H9 (cell line): ENCODE measurements around the gene AP2A1. TPM values are rescaled to one million over a fixed set of nuclear protein-coding genes. Genes with fewer than 3 reads are reported as not detected.

ENCODE experiments used
- DNase-seq: peaks from one replicate; pipeline ENCODE4 v3.0.0-alpha.2; 2017
- H2AFZ ChIP-seq: one replicate; pipeline ENCODE4 v1.6.1; 2013; ENCODE audit warnings: mild to moderate bottlenecking, low read length, control low read depth, moderate library complexity
- H2AK5ac ChIP-seq: 2 replicates; pipeline ENCODE4 v1.6.1; 2013; ENCODE audit warnings: low read length, control low read depth, mixed read lengths; ENCODE audit not compliant: insufficient read length
- H2BK120ac ChIP-seq: one replicate; pipeline ENCODE4 v1.6.1; 2013; ENCODE audit warnings: low read depth, mild to moderate bottlenecking, low read length, control low read depth, inconsistent platforms; ENCODE audit not compliant: poor library complexity, severe bottlenecking
- H2BK12ac ChIP-seq: 2 replicates; pipeline ENCODE4 v1.6.1; 2013; ENCODE audit warnings: low read length, control low read depth, mixed read lengths, low read depth; ENCODE audit not compliant: insufficient read length
- H2BK15ac ChIP-seq: 2 replicates; pipeline ENCODE4 v1.6.1; 2013; ENCODE audit warnings: low read depth, low read length, control low read depth
- H2BK20ac ChIP-seq: one replicate; pipeline ENCODE4 v1.6.1; 2013; ENCODE audit warnings: low read depth, mild to moderate bottlenecking, low read length, control low read depth, inconsistent platforms; ENCODE audit not compliant: poor library complexity, severe bottlenecking
- H2BK5ac ChIP-seq: 2 replicates; pipeline ENCODE4 v1.6.1; 2013; ENCODE audit warnings: low read length, control low read depth, mixed read lengths; ENCODE audit not compliant: insufficient read length
- H3K14ac ChIP-seq: 2 replicates; pipeline ENCODE4 v1.6.1; 2013; ENCODE audit warnings: low read length, control low read depth; ENCODE audit not compliant: insufficient read depth
- H3K18ac ChIP-seq: 2 replicates; pipeline ENCODE4 v1.6.1; 2013; ENCODE audit warnings: low read depth, mild to moderate bottlenecking, mixed read lengths, low read length, control low read depth; ENCODE audit not compliant: insufficient read length
- H3K23ac ChIP-seq: 2 replicates; pipeline ENCODE4 v1.6.1; 2013; ENCODE audit warnings: low read length, control low read depth, mixed read lengths, low read depth; ENCODE audit not compliant: insufficient read length
- H3K23me2 ChIP-seq: 2 replicates; pipeline ENCODE4 v1.6.1; 2013; ENCODE audit warnings: low read depth, mild to moderate bottlenecking, mixed read lengths, low read length, control low read depth; ENCODE audit not compliant: insufficient read length, poor library complexity, severe bottlenecking
- H3K27ac ChIP-seq: 2 replicates; pipeline ENCODE4 v1.5.1; 2013; ENCODE audit warnings: low read length, control low read depth, mixed read lengths, low read depth; ENCODE audit not compliant: insufficient read length
- H3K27me3 ChIP-seq: 2 replicates; pipeline ENCODE4 v1.6.1; 2013; ENCODE audit warnings: low read length, control low read depth, inconsistent platforms; ENCODE audit not compliant: insufficient read depth
- H3K4ac ChIP-seq: 2 replicates; pipeline ENCODE4 v1.6.1; 2013; ENCODE audit warnings: low read depth, mild to moderate bottlenecking, control low read depth, inconsistent platforms, low read length, moderate library complexity
- H3K4me1 ChIP-seq: 2 replicates; pipeline ENCODE4 v1.6.1; 2013; ENCODE audit warnings: low read length, control low read depth, inconsistent platforms; ENCODE audit not compliant: insufficient read depth
- H3K4me2 ChIP-seq: 2 replicates; pipeline ENCODE4 v1.6.1; 2013; ENCODE audit warnings: low read length, control low read depth, mixed read lengths; ENCODE audit not compliant: insufficient read length, insufficient read depth
- H3K56ac ChIP-seq: 2 replicates; pipeline ENCODE4 v1.6.1; 2013; ENCODE audit warnings: low read depth, mild to moderate bottlenecking, mixed read lengths, low read length, control low read depth; ENCODE audit not compliant: insufficient read length
- H3K79me1 ChIP-seq: 2 replicates; pipeline ENCODE4 v1.6.1; 2013; ENCODE audit warnings: low read depth, mild to moderate bottlenecking, moderate library complexity, low read length, control low read depth, inconsistent platforms; ENCODE audit not compliant: insufficient read depth, poor library complexity, severe bottlenecking
- H3K79me2 ChIP-seq: 2 replicates; pipeline ENCODE4 v1.6.1; 2013; ENCODE audit warnings: low read length, control low read depth, inconsistent platforms; ENCODE audit not compliant: insufficient read depth
- H3K9ac ChIP-seq: 2 replicates; pipeline ENCODE4 v1.6.1; 2013; ENCODE audit warnings: low read length, control low read depth, mixed read lengths; ENCODE audit not compliant: insufficient read length; ENCODE audit errors: extremely low read depth
- H3K9me3 ChIP-seq: one replicate; pipeline ENCODE4 v1.6.1; 2013; ENCODE audit warnings: low read depth, low read length, inconsistent platforms; ENCODE audit not compliant: control insufficient read depth
- H3T11ph ChIP-seq: one replicate; pipeline ENCODE4 v1.6.1; 2013; ENCODE audit warnings: mild to moderate bottlenecking, low read length, control low read depth, inconsistent platforms
- H4K20me1 ChIP-seq: one replicate; pipeline ENCODE4 v1.6.1; 2013; ENCODE audit not compliant: control insufficient read depth, insufficient read length, insufficient read depth
- H4K5ac ChIP-seq: 2 replicates; pipeline ENCODE4 v1.6.1; 2013; ENCODE audit warnings: low read depth, mild to moderate bottlenecking, mixed read lengths, low read length, control low read depth; ENCODE audit not compliant: insufficient read length
- H4K8ac ChIP-seq: replicated peaks from 2 replicates; pipeline ENCODE4 v1.6.1; 2013; ENCODE audit warnings: low read length, control low read depth, mixed read lengths, low read depth; ENCODE audit not compliant: insufficient read length
- H4K91ac ChIP-seq: 2 replicates; pipeline ENCODE4 v1.6.1; 2013; ENCODE audit warnings: low read depth, mild to moderate bottlenecking, moderate library complexity, mixed read lengths, low read length, control low read depth; ENCODE audit not compliant: insufficient read length
- H3K27ac Mint-ChIP-seq, 3 experiments: 2 replicates in 2 of 3; 3 replicates in 1 of 3; pipeline ENCODE4 v1.8.0; 2020 to 2021; ENCODE audit warnings: mixed read lengths in 3 of 3, mild to moderate bottlenecking in 1 of 3, moderate library complexity in 1 of 3
- H3K27me3 Mint-ChIP-seq: 2 replicates; pipeline ENCODE4 v1.8.0; 2021; ENCODE audit warnings: low read depth, mild to moderate bottlenecking, moderate library complexity, mixed read lengths
- H3K36me3 Mint-ChIP-seq, 3 experiments: 2 replicates in 2 of 3; 3 replicates in 1 of 3; pipeline ENCODE4 v1.8.0; 2020 to 2021; ENCODE audit warnings: low read depth in 3 of 3, mixed read lengths in 3 of 3; ENCODE audit not compliant: insufficient read depth in 1 of 3
- H3K4me1 Mint-ChIP-seq, 2 experiments: 2 replicates each; pipeline ENCODE4 v1.8.0; 2020; ENCODE audit warnings: mixed read lengths in 2 of 2
- H3K4me3 Mint-ChIP-seq, 2 experiments: 2 replicates in 1 of 2; 3 replicates in 1 of 2; pipeline ENCODE4 v1.8.0; 2020 to 2021; ENCODE audit warnings: mild to moderate bottlenecking in 2 of 2, mixed read lengths in 2 of 2, moderate library complexity in 1 of 2
- H3K9me3 Mint-ChIP-seq, 2 experiments: 2 replicates in 1 of 2; 3 replicates in 1 of 2; pipeline ENCODE4 v1.8.0; 2020; ENCODE audit warnings: mild to moderate bottlenecking in 2 of 2, mixed read lengths in 2 of 2, moderate library complexity in 1 of 2
- CTCF ChIP-seq: fragments of 200-600 bp; sonication (generic); conservative IDR thresholded peaks from 3 replicates; pipeline ENCODE4 v1.8.0; 2021; ENCODE audit warnings: antibody characterized with exemption, mild to moderate bottlenecking
- WGBS: extraction: QIAGEN DNeasy Blood & Tissue Kit; methylation state at CpG from one replicate; pipeline ENCODE4 v1.1.7; 2013; ENCODE audit warnings: missing lambda C conversion rate, low lambda C conversion rate, mixed read lengths; ENCODE audit not compliant: insufficient read length; ENCODE audit errors: extremely low coverage; 5-methylcytosine and 5-hydroxymethylcytosine counted together
- total RNA-seq: library from RNA; stranded (reverse); gene quantifications from 2 replicates; pipeline ENCODE4 v1.2.1, GENCODE V29; 2021

AP2A1 gene
- total RNA-seq, 1 experiment from 2014 or later, result 108 TPM

GRCh38 chr19:49854378-49855263 is 87.8 kb downstream of the AP2A1 start:
- Histone ChIP-seq H4K5ac (no peak overlapping the region), H3K23me2 (peaks cover 10% of the 10 kb centered on the region), H2BK12ac (no peak overlapping the region), H3K56ac (no peak overlapping the region), H2AFZ (no peak overlapping the region), H3K27ac (no peak overlapping the region), H3K27me3 (no peaks in the 10 kb centered on the region), H3K79me1 (peaks cover 11% of the 10 kb centered on the region), H2BK15ac (no peak overlapping the region), H3T11ph (no peak overlapping the region), H3K18ac (no peak overlapping the region), H2AK5ac (no peak overlapping the region), H2BK20ac (no peak overlapping the region), H2BK120ac (no peak overlapping the region), H3K9me3 (no peaks in the 10 kb centered on the region), H4K20me1 (peaks cover 6% of the 10 kb centered on the region), H3K9ac (no peak overlapping the region), H3K14ac (no peak overlapping the region), H2BK5ac (no peak overlapping the region), H4K91ac (no peak overlapping the region), H3K23ac (no peak overlapping the region), H4K8ac (no peak overlapping the region), H3K4ac (no peak overlapping the region), H3K79me2 (peaks cover 9% of the 10 kb centered on the region; the same call in 1 of the 2 replicates), H3K4me2 (no peak overlapping the region), H3K4me1 (no peaks in the 10 kb centered on the region; the same call in 1 of the 2 replicates)
- WGBS, result no CpG with 5 or more reads among the region's 39 CpGs
- H3K27ac Mint-ChIP-seq, result no peak overlapping the region
- no peak overlapping the region for H3K4me3 Mint-ChIP-seq
- no peak for TF ChIP-seq CTCF
- no peak for DNase-seq
- peaks cover 2% of the 10 kb centered on the region; the same call in 1 of the 2 replicates for H3K27me3 Mint-ChIP-seq
- peaks cover 22 to 24% of the 10 kb centered on the region in 2 experiments for H3K4me1 Mint-ChIP-seq
- peaks cover 26 to 65% (median 60%) of the 10 kb centered on the region in 3 experiments for H3K36me3 Mint-ChIP-seq
- H3K9me3 Mint-ChIP-seq, result no peaks in the 10 kb centered on the region; a peak in 1 of 5 replicates
